Thoracic aorta (tissue), 2 donors: ENCODE measurements around the gene PHF1. TPM values are rescaled to one million over a fixed set of nuclear protein-coding genes. Genes with fewer than 3 reads are reported as not detected.

Experiments used
- ATAC-seq: fragments of 150-250 bp; one replicate; pipeline ENCODE4 v1.8.0; 2017; ENCODE audit warnings: low read depth; ENCODE audit not compliant: insufficient number of reproducible peaks, low FRiP score
- DNase-seq: peaks from one replicate; pipeline ENCODE4 v3.0.0-alpha.2; 2020; ENCODE audit warnings: low spot score
- H3K27ac ChIP-seq, 2 donors: fragments of 200-600 bp; sonication (generic); 1 replicate in 1 of 2; 2 replicates in 1 of 2; pipeline ENCODE4 v1.5.1; 2016; ENCODE audit warnings: mild to moderate bottlenecking in 2 of 2, moderate library complexity in 2 of 2
- H3K27me3 ChIP-seq: fragments of 200-600 bp; sonication (generic); replicated peaks from 2 replicates; pipeline ENCODE4 v1.6.0; 2016; ENCODE audit warnings: mild to moderate bottlenecking; ENCODE audit not compliant: insufficient read depth
- H3K36me3 ChIP-seq: fragments of 200-600 bp; sonication (generic); one replicate; pipeline ENCODE4 v1.5.1; 2016
- H3K4me1 ChIP-seq, 2 donors: fragments of 200-600 bp; sonication (generic); 1 replicate in 1 of 2; 2 replicates in 1 of 2; pipeline versions ENCODE4 v1.5.1 to v1.6.0; 2016; ENCODE audit warnings: low read depth in 2 of 2, mild to moderate bottlenecking in 1 of 2; ENCODE audit not compliant: control insufficient read depth in 1 of 2
- H3K4me3 ChIP-seq: fragments of 200-600 bp; sonication (generic); 2 replicates; pipeline ENCODE4 v1.5.1; 2016; ENCODE audit warnings: mild to moderate bottlenecking
- H3K9me3 ChIP-seq: fragments of 200-600 bp; sonication (generic); 2 replicates; pipeline ENCODE4 v1.5.1; 2016
- CTCF ChIP-seq: fragments of 200-600 bp; sonication (generic); IDR thresholded peaks from one replicate; pipeline ENCODE4 v1.5.1; 2019; ENCODE audit warnings: antibody characterized with exemption
- total RNA-seq, 2 donors: library from RNA; depleted of rRNA; stranded (reverse); fragments of >200 nt; gene quantifications; one replicate each; pipeline versions ENCODE4 v1.1.0 to v1.2.3, GENCODE V29; 2016

The PHF1 gene
- total RNA-seq, 2 donors from 2014 or later, result 82.0 to 104 TPM

GRCh38 chr6:33453393-33454008 lies 42.7 kb downstream of the PHF1 start:
- peak overlapping the region; percentile 42 to 72 for H3K27ac ChIP-seq
- ATAC-seq, result no peak
- no peaks in the 10 kb centered on the region for H3K9me3 ChIP-seq

GRCh38 chr6:33454009-33454946 lies 43.5 kb downstream of the PHF1 start, which contains the start of gene ZBTB9:
Gene ZBTB9 (plus strand): TSS chr6:33454576. CDS start chr6:33455101, 525 bp downstream.
- Histone ChIP-seq H3K9me3 (no peaks in the 10 kb centered on the region), H3K36me3 (peaks cover 17% of the 10 kb centered on the region), H3K4me1 (peaks cover 10 to 21% of the 10 kb centered on the region in 2 donors), H3K27ac (peak within 1 kb of the TSS; percentile 42 to 72), H3K27me3 (no peaks in the 10 kb centered on the region), H3K4me3 (peak within 1 kb of the TSS; percentile 96)
- TF ChIP-seq CTCF, result no peak
- ATAC-seq, result peak; percentile 95
- peak; percentile 90 for DNase-seq

More at GRCh38 chr6:33453393-33454008, 42.7 kb downstream of the PHF1 start:
- Histone ChIP-seq H3K27me3 (no peaks in the 10 kb centered on the region), H3K4me1 (peaks cover 10 to 21% of the 10 kb centered on the region in 2 donors), H3K4me3 (peak overlapping the region; percentile 96), H3K36me3 (peaks cover 17% of the 10 kb centered on the region)
- DNase-seq, result no peak
- no peak for TF ChIP-seq CTCF

- DNase-seq, result no peak
- peak overlapping the region; percentile 96 for H3K4me3 ChIP-seq
- H3K9me3 ChIP-seq, result no peaks in the 10 kb centered on the region
- H3K27ac ChIP-seq, result no peak overlapping the region
- H3K36me3 ChIP-seq, result peaks cover 17% of the 10 kb centered on the region
- no peaks in the 10 kb centered on the region for H3K27me3 ChIP-seq
- H3K4me1 ChIP-seq, result peaks cover 10 to 21% of the 10 kb centered on the region in 2 donors
- no peak for TF ChIP-seq CTCF
- ATAC-seq, result no peak
These were observed 44.2 kb downstream of the PHF1 start for GRCh38 chr6:33455051-33455450.

- no peak for DNase-seq
- H3K36me3 ChIP-seq, result peaks cover 17% of the 10 kb centered on the region
- H3K4me1 ChIP-seq, result peaks cover 10 to 21% of the 10 kb centered on the region in 2 donors
- H3K27me3 ChIP-seq, result no peaks in the 10 kb centered on the region
- no peak for ATAC-seq
- H3K9me3 ChIP-seq, result no peaks in the 10 kb centered on the region
- no peak overlapping the region for H3K27ac ChIP-seq
- TF ChIP-seq CTCF, result no peak
- H3K4me3 ChIP-seq, result no peak overlapping the region
These were observed 45.3 kb downstream of the PHF1 start for GRCh38 chr6:33456156-33456555.

- Histone ChIP-seq H3K36me3 (peaks cover 17% of the 10 kb centered on the region), H3K27ac (no peak overlapping the region), H3K4me1 (peaks cover 5 to 11% of the 10 kb centered on the region in 2 donors), H3K9me3 (no peaks in the 10 kb centered on the region), H3K4me3 (no peak overlapping the region), H3K27me3 (no peaks in the 10 kb centered on the region)
- no peak for DNase-seq
- no peak for ATAC-seq
- TF ChIP-seq CTCF, result no peak
These were observed 47.9 kb downstream of the PHF1 start for GRCh38 chr6:33458676-33459075.
